SK-N-SH treated with all-trans-retinoic acid at 6 μM for 48 hours (cell line): ENCODE data around the gene SMARCD3.

Source experiments
- ATAC-seq: fragments of 200-7000 bp; cut with Tn5 transposase; 3 replicates; pipeline ENCODE4 v1.9.1; 2020; ENCODE audit warnings: mild to moderate bottlenecking, moderate library complexity
- BACH2 ChIP-seq: fragments of 250-450 bp; sonication (Bioruptor Pico); IDR thresholded peaks from 2 replicates; pipeline ENCODE4 v1.9.0; 2021; ENCODE audit warnings: mild to moderate bottlenecking, borderline replicate concordance
- CSDC2 ChIP-seq: fragments of 250-450 bp; sonication (Bioruptor Pico); IDR thresholded peaks from 2 replicates; pipeline ENCODE4 v1.5.0; 2020; ENCODE audit warnings: mild to moderate bottlenecking, moderate library complexity
- ESRRG ChIP-seq: fragments of 250-450 bp; sonication (Bioruptor Pico); IDR thresholded peaks from 2 replicates; pipeline ENCODE4 v1.6.1; 2021; ENCODE audit warnings: mild to moderate bottlenecking
- GLIS3 ChIP-seq: fragments of 250-450 bp; sonication (Bioruptor Pico); IDR thresholded peaks from 2 replicates; pipeline ENCODE4 v1.5.0; 2020; ENCODE audit warnings: mild to moderate bottlenecking, moderate library complexity
- ISL1 ChIP-seq: fragments of 250-450 bp; sonication (Bioruptor Pico); IDR thresholded peaks from 2 replicates; pipeline ENCODE4 v2.1.2; 2022; ENCODE audit warnings: mild to moderate bottlenecking, moderate library complexity
- OSR1 ChIP-seq: fragments of 250-450 bp; sonication (Bioruptor Pico); IDR thresholded peaks from 2 replicates; pipeline ENCODE4 v1.8.0; 2022; ENCODE audit warnings: moderate library complexity, mild to moderate bottlenecking, inconsistent platforms
- RARB ChIP-seq: fragments of 250-450 bp; sonication (Bioruptor Pico); IDR thresholded peaks from 2 replicates; pipeline ENCODE4 v1.8.0; 2021; ENCODE audit warnings: mild to moderate bottlenecking, moderate library complexity
- TCF4 ChIP-seq: fragments of 250-450 bp; sonication (Bioruptor Pico); IDR thresholded peaks from 2 replicates; pipeline ENCODE4 v1.8.0; 2021; ENCODE audit warnings: mild to moderate bottlenecking, moderate library complexity, borderline replicate concordance
- TOX ChIP-seq: fragments of 250-450 bp; sonication (Bioruptor Pico); IDR thresholded peaks from 2 replicates; pipeline ENCODE4 v1.8.0; 2021; ENCODE audit warnings: mild to moderate bottlenecking, moderate library complexity, borderline replicate concordance
- ZC3H10 ChIP-seq: fragments of 250-450 bp; sonication (Bioruptor Pico); IDR thresholded peaks from 2 replicates; pipeline ENCODE4 v1.5.1; 2021; ENCODE audit warnings: mild to moderate bottlenecking, moderate library complexity
- ZFP3 ChIP-seq: fragments of 250-450 bp; sonication (Bioruptor Pico); IDR thresholded peaks from 2 replicates; pipeline ENCODE4 v1.5.0; 2020; ENCODE audit warnings: mild to moderate bottlenecking, moderate library complexity
- ZFP30 ChIP-seq: fragments of 450-650 bp; formaldehyde crosslinking; IDR thresholded peaks from 2 replicates; pipeline ENCODE4 v1.5.0; 2022; ENCODE audit warnings: mild to moderate bottlenecking, moderate library complexity
- ZNF565 ChIP-seq: fragments of 450-650 bp; formaldehyde crosslinking; conservative IDR thresholded peaks from 2 replicates; pipeline ENCODE4 v1.5.0; 2020; ENCODE audit warnings: low read depth, mild to moderate bottlenecking, moderate library complexity
- ZNF70 ChIP-seq: fragments of 450-650 bp; formaldehyde crosslinking; IDR thresholded peaks from 2 replicates; pipeline ENCODE4 v1.5.0; 2020; ENCODE audit warnings: mild to moderate bottlenecking, moderate library complexity
- ZNF8 ChIP-seq: fragments of 450-650 bp; formaldehyde crosslinking; IDR thresholded peaks from 2 replicates; pipeline ENCODE4 v1.5.0; 2020; ENCODE audit warnings: mild to moderate bottlenecking, moderate library complexity
- TF ChIP-seq, protein P1 (sequence below): fragments of 250-450 bp; sonication (Bioruptor Pico); IDR thresholded peaks from 2 replicates; pipeline ENCODE4 v1.5.1; 2020; ENCODE audit warnings: low read depth, mild to moderate bottlenecking, moderate library complexity
- TF ChIP-seq, protein P2 (sequence below): fragments of 250-450 bp; sonication (Bioruptor Pico); IDR thresholded peaks from 2 replicates; pipeline ENCODE4 v1.8.0; 2020; ENCODE audit warnings: mild to moderate bottlenecking, moderate library complexity, borderline replicate concordance
- TF ChIP-seq, protein P3 (sequence below): fragments of 250-450 bp; sonication (Bioruptor Pico); IDR thresholded peaks from 2 replicates; pipeline ENCODE4 v1.8.0; 2021; ENCODE audit warnings: low read depth, mild to moderate bottlenecking, moderate library complexity, borderline replicate concordance
- TF ChIP-seq, protein P4 (sequence below): fragments of 250-450 bp; sonication (Bioruptor Pico); IDR thresholded peaks from 2 replicates; pipeline ENCODE4 v1.5.0; 2020; ENCODE audit warnings: mild to moderate bottlenecking, moderate library complexity
- TF ChIP-seq, protein P5 (sequence below): fragments of 250-450 bp; sonication (Bioruptor Pico); IDR thresholded peaks from 2 replicates; pipeline ENCODE4 v1.5.1; 2021; ENCODE audit warnings: mild to moderate bottlenecking, moderate library complexity

The SMARCD3 gene

DNA sequence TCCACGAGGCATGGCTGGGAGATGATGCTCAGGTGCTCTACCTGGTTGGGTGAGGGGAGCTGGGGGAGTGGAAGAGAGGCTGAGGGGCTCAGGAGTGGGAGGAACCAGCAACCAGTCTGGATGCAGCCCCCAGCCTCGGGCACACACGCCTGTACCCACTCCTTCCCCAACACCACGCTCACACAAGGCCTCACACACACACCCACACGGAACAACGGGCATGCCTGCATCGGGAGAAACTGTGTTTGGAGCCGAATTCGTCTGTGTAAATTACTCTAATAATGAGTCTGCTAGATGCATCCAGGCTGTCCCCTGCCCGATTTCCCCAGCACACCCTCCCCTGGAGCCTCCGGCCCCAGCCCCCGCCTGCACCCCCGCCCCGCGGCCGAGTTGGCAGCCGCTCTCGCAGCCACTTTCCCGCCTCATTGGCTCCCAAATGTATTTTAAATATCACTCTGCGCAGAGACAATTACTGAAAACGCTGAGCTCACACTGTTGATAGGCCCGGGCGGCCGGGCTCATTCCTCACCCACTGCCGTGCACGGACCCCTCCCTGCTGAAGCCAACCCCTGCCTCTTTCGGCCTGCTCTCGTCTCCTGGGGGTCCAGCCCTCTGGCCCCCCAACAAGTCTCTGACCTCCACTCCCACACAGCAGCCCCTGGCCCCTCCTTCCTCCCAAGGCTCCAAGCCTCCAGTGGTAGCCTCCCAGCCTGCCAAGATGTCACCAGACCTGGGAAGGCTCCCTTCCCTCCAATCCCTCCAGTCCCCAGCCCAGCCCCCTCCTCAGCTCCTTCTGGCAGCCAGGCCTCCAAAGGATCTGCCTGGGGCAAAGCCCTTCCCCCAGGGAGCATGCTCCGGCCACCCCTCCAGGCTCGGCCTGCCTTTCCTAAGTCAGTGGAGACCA, 49.3 kb downstream of the SMARCD3 start:
- no peak for ATAC-seq

DNA sequence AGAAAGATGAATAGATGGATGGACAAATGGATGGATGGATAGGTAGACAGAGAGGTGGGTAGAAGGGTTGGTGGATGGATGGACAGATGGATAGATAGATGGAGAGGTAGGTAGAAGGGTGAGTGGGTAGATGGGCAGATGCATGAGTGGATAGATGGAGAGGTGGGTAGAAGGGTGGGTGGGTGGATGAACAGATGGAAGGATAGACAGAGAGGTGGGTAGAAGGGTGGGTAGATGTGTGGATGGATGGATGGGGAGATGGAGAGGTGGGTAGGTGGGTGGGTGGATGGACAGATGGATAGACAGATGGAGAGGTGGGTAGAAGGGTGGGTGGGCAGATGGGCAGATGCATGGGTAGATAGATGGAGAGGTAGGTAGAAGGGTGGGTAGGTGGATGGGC, 50.6 kb downstream of the SMARCD3 start:
- TF ChIP-seq TCF4 (CRISPR knock-in tag) (no peak), ZFP3 (CRISPR knock-in tag) (no peak)
- TF ChIP-seq, protein P1, sequence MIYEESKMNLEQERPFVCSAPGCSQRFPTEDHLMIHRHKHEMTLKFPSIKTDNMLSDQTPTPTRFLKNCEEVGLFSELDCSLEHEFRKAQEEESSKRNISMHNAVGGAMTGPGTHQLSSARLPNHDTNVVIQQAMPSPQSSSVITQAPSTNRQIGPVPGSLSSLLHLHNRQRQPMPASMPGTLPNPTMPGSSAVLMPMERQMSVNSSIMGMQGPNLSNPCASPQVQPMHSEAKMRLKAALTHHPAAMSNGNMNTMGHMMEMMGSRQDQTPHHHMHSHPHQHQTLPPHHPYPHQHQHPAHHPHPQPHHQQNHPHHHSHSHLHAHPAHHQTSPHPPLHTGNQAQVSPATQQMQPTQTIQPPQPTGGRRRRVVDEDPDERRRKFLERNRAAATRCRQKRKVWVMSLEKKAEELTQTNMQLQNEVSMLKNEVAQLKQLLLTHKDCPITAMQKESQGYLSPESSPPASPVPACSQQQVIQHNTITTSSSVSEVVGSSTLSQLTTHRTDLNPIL (CRISPR knock-in tag) = no peak
- no peak for ATAC-seq

More for the DNA sequence above, 49.3 kb downstream of the SMARCD3 start:
- TF ChIP-seq, protein P1 (CRISPR knock-in tag) = no peak
- TF ChIP-seq, protein P2, sequence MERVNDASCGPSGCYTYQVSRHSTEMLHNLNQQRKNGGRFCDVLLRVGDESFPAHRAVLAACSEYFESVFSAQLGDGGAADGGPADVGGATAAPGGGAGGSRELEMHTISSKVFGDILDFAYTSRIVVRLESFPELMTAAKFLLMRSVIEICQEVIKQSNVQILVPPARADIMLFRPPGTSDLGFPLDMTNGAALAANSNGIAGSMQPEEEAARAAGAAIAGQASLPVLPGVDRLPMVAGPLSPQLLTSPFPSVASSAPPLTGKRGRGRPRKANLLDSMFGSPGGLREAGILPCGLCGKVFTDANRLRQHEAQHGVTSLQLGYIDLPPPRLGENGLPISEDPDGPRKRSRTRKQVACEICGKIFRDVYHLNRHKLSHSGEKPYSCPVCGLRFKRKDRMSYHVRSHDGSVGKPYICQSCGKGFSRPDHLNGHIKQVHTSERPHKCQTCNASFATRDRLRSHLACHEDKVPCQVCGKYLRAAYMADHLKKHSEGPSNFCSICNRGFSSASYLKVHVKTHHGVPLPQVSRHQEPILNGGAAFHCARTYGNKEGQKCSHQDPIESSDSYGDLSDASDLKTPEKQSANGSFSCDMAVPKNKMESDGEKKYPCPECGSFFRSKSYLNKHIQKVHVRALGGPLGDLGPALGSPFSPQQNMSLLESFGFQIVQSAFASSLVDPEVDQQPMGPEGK (CRISPR knock-in tag) = no peak
- TF ChIP-seq ZFP30 (CRISPR knock-in tag) (no peak), ESRRG (CRISPR knock-in tag) (no peak), CSDC2 (CRISPR knock-in tag) (no peak), ZNF70 (CRISPR knock-in tag) (no peak), ISL1 (CRISPR knock-in tag) (no peak), ZNF565 (CRISPR knock-in tag) (no peak), RARB (CRISPR knock-in tag) (no peak), ZFP3 (CRISPR knock-in tag) (no peak), ZNF8 (CRISPR knock-in tag) (no peak), BACH2 (CRISPR knock-in tag) (no peak), TOX (CRISPR knock-in tag) (no peak), TCF4 (CRISPR knock-in tag) (no peak), OSR1 (CRISPR knock-in tag) (no peak), GLIS3 (CRISPR knock-in tag) (no peak), ZC3H10 (CRISPR knock-in tag) (no peak)
- TF ChIP-seq, protein P3, sequence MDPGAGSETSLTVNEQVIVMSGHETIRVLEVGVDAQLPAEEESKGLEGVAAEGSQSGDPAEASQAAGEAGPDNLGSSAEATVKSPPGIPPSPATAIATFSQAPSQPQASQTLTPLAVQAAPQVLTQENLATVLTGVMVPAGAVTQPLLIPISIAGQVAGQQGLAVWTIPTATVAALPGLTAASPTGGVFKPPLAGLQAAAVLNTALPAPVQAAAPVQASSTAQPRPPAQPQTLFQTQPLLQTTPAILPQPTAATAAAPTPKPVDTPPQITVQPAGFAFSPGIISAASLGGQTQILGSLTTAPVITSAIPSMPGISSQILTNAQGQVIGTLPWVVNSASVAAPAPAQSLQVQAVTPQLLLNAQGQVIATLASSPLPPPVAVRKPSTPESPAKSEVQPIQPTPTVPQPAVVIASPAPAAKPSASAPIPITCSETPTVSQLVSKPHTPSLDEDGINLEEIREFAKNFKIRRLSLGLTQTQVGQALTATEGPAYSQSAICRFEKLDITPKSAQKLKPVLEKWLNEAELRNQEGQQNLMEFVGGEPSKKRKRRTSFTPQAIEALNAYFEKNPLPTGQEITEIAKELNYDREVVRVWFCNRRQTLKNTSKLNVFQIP = no peak
- TF ChIP-seq, protein P4, sequence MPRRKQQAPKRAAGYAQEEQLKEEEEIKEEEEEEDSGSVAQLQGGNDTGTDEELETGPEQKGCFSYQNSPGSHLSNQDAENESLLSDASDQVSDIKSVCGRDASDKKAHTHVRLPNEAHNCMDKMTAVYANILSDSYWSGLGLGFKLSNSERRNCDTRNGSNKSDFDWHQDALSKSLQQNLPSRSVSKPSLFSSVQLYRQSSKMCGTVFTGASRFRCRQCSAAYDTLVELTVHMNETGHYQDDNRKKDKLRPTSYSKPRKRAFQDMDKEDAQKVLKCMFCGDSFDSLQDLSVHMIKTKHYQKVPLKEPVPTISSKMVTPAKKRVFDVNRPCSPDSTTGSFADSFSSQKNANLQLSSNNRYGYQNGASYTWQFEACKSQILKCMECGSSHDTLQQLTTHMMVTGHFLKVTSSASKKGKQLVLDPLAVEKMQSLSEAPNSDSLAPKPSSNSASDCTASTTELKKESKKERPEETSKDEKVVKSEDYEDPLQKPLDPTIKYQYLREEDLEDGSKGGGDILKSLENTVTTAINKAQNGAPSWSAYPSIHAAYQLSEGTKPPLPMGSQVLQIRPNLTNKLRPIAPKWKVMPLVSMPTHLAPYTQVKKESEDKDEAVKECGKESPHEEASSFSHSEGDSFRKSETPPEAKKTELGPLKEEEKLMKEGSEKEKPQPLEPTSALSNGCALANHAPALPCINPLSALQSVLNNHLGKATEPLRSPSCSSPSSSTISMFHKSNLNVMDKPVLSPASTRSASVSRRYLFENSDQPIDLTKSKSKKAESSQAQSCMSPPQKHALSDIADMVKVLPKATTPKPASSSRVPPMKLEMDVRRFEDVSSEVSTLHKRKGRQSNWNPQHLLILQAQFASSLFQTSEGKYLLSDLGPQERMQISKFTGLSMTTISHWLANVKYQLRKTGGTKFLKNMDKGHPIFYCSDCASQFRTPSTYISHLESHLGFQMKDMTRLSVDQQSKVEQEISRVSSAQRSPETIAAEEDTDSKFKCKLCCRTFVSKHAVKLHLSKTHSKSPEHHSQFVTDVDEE (CRISPR knock-in tag) = no peak
- TF ChIP-seq, protein P5, sequence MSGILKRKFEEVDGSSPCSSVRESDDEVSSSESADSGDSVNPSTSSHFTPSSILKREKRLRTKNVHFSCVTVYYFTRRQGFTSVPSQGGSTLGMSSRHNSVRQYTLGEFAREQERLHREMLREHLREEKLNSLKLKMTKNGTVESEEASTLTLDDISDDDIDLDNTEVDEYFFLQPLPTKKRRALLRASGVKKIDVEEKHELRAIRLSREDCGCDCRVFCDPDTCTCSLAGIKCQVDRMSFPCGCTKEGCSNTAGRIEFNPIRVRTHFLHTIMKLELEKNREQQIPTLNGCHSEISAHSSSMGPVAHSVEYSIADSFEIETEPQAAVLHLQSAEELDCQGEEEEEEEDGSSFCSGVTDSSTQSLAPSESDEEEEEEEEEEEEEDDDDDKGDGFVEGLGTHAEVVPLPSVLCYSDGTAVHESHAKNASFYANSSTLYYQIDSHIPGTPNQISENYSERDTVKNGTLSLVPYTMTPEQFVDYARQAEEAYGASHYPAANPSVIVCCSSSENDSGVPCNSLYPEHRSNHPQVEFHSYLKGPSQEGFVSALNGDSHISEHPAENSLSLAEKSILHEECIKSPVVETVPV (CRISPR knock-in tag) = no peak
- TF ChIP-seq, all 23 proteins: peak for 0
